ENCODE data around the gene SMARCC2.

SMARCC2 gene

DNA sequence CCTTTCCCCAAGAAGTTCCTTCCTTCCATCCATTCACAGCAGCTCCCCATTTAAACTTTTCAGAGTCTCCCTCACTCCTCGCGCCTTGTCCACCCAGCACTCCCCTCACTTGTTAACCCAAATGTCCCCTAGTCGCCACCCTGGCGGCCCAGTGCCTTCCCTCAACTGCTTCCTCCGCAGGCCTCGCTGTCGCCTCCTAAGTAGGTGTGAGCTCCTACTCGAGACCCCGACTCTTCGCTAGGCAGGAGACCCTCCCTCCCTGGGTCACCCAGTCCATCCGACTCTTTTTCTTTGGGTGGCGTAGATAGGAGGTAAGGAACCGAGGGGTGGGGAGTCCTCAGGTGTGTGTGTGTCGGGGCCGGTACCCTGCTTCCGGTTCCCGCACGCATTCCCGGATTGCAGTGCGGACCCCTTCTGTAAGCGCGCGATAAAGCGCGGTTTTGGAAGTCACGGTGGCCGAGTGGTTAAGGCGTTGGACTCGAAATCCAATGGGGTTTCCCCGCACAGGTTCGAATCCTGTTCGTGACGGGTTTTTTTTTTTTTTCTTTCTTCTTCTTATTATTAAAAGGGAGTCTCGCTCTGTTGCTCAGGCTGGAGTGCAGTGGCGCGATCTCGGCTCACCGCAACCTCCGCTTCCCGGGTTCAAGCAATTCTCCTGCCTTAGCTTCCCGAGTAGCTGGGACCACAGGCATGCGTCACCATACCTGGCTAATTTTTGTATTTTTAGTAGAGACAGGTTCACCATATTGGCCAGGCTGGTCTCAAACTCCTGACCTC is 823 bp upstream of the SMARCC2 start:
- Histone ChIP-seq H3K36me3 (replicated peaks; ENCODE audit: insufficient read depth, low read length) (0 out of 2 replicates have a peak, but pooled peaks cover 4% of the 10 kb centered on the region), H3K9me3 (replicated peaks; ENCODE audit: insufficient read depth, low read length) (no peaks in the 10 kb centered on the region), H3K4me3 (ENCODE audit: low read length) (peak overlapping the region; percentile 92), H3F3A (ENCODE audit: insufficient read depth, low read length) (peaks cover 14% of the 10 kb centered on the region), H3K9me2 (replicated peaks; ENCODE audit: insufficient read depth, low read length) (no peaks in the 10 kb centered on the region), H4K20me1 (ENCODE audit: insufficient read depth, low read length) (no peaks in the 10 kb centered on the region), H3K79me2 (ENCODE audit: low read length) (peaks cover 32% of the 10 kb centered on the region), H3K4me1 (ENCODE audit: low read length) (peaks cover 27% of the 10 kb centered on the region), H3K27me3 (replicated peaks; ENCODE audit: insufficient read depth, low read length) (no peaks in the 10 kb centered on the region), H3K4me2 (ENCODE audit: low read depth, low read length) (peak overlapping the region; percentile 96), H3K9ac (ENCODE audit: low read length) (peak overlapping the region; percentile 79), H2AFZ (ENCODE audit: low read length) (peak overlapping the region; percentile 100), H3K27ac (ENCODE audit: low read length) (peak overlapping the region; percentile 77)
- TF ChIP-seq EZH2phosphoT487 (IDR thresholded peaks at IDR 0.05; ENCODE audit: low read length): no peak
- TF ChIP-seq EZH2 (optimal IDR thresholded peaks at IDR 0.05; ENCODE audit: low read depth, low read length): no peak
- peak; percentile 82 for DNase-seq

DNA sequence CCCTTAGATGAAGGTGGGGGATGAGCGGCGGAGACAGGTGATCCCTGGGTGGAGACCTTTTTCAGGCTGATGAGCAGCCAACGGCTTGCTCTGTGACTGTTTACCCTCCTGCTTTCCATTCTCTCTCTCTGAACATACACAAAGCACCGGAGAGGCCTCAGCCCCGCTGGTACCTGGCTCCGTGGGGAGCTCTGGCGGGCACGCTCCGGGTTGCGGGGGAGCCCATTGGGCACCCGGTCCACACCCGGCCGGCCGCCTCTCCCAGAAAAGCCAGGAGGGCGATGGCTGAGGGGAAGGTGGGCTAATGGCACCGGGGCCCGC is 545 bp downstream of the SMARCC2 start:
- peak overlapping the region; percentile 74 for H2AFZ ChIP-seq (ENCODE audit: low read length)
- H4K20me1 ChIP-seq (ENCODE audit: insufficient read depth, low read length): no peaks in the 10 kb centered on the region
- 0 out of 2 replicates have a peak, but pooled peaks cover 9% of the 10 kb centered on the region for H3K36me3 ChIP-seq (replicated peaks; ENCODE audit: insufficient read depth, low read length)
- TF ChIP-seq, protein P1, sequence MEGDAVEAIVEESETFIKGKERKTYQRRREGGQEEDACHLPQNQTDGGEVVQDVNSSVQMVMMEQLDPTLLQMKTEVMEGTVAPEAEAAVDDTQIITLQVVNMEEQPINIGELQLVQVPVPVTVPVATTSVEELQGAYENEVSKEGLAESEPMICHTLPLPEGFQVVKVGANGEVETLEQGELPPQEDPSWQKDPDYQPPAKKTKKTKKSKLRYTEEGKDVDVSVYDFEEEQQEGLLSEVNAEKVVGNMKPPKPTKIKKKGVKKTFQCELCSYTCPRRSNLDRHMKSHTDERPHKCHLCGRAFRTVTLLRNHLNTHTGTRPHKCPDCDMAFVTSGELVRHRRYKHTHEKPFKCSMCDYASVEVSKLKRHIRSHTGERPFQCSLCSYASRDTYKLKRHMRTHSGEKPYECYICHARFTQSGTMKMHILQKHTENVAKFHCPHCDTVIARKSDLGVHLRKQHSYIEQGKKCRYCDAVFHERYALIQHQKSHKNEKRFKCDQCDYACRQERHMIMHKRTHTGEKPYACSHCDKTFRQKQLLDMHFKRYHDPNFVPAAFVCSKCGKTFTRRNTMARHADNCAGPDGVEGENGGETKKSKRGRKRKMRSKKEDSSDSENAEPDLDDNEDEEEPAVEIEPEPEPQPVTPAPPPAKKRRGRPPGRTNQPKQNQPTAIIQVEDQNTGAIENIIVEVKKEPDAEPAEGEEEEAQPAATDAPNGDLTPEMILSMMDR (IDR thresholded peaks at IDR 0.05; ENCODE audit: low read length): no peak
- no peak for TF ChIP-seq EZH2 (optimal IDR thresholded peaks at IDR 0.05; ENCODE audit: low read depth, low read length)
- no peak for TF ChIP-seq EZH2phosphoT487 (IDR thresholded peaks at IDR 0.05; ENCODE audit: low read length)
- peaks cover 27% of the 10 kb centered on the region for H3K4me1 ChIP-seq (ENCODE audit: low read length)
- peak overlapping the region; percentile 91 for H3K4me3 ChIP-seq (ENCODE audit: low read length)
- H3K9ac ChIP-seq (ENCODE audit: low read length): peak overlapping the region; percentile 63
- no peaks in the 10 kb centered on the region for H3K9me2 ChIP-seq (replicated peaks; ENCODE audit: insufficient read depth, low read length)
- peak overlapping the region; percentile 79 for H3K4me2 ChIP-seq (ENCODE audit: low read depth, low read length)
- no peaks in the 10 kb centered on the region for H3K9me3 ChIP-seq (replicated peaks; ENCODE audit: insufficient read depth, low read length)
- DNase-seq: no peak
- H3K27me3 ChIP-seq (replicated peaks; ENCODE audit: insufficient read depth, low read length): no peaks in the 10 kb centered on the region
- H3K27ac ChIP-seq (ENCODE audit: low read length): no peak overlapping the region
- peaks cover 14% of the 10 kb centered on the region for H3F3A ChIP-seq (ENCODE audit: insufficient read depth, low read length)
- peaks cover 44% of the 10 kb centered on the region for H3K79me2 ChIP-seq (ENCODE audit: low read length)

GRCh38 chr12:56188131-56188777 is 1.0 kb downstream of the SMARCC2 start:
- Histone ChIP-seq H3K27me3 (replicated peaks; ENCODE audit: insufficient read depth, low read length) (no peaks in the 10 kb centered on the region), H3K36me3 (replicated peaks; ENCODE audit: insufficient read depth, low read length) (0 out of 2 replicates have a peak, but pooled peaks cover 11% of the 10 kb centered on the region), H3K4me3 (ENCODE audit: low read length) (peak overlapping the region; percentile 91), H3F3A (ENCODE audit: insufficient read depth, low read length) (peaks cover 14% of the 10 kb centered on the region), H3K79me2 (ENCODE audit: low read length) (peaks cover 47% of the 10 kb centered on the region), H2AFZ (ENCODE audit: low read length) (no peak overlapping the region), H3K4me1 (ENCODE audit: low read length) (peaks cover 25% of the 10 kb centered on the region), H4K20me1 (ENCODE audit: insufficient read depth, low read length) (no peaks in the 10 kb centered on the region), H3K9me2 (replicated peaks; ENCODE audit: insufficient read depth, low read length) (no peaks in the 10 kb centered on the region), H3K9ac (ENCODE audit: low read length) (peak overlapping the region; percentile 63), H3K4me2 (ENCODE audit: low read depth, low read length) (peak overlapping the region; percentile 79), H3K9me3 (replicated peaks; ENCODE audit: insufficient read depth, low read length) (no peaks in the 10 kb centered on the region), H3K27ac (ENCODE audit: low read length) (no peak overlapping the region)
- DNase-seq: no peak
- TF ChIP-seq EZH2phosphoT487 (IDR thresholded peaks at IDR 0.05; ENCODE audit: low read length) (no peak), EZH2 (optimal IDR thresholded peaks at IDR 0.05; ENCODE audit: low read depth, low read length) (no peak)
- TF ChIP-seq, protein P1 (IDR thresholded peaks at IDR 0.05; ENCODE audit: low read length): no peak

Measured in MM.1S (cell line).